NCI-H2029 treated with DMSO at 0.1 percent for 48 hours (cell line): ENCODE results near the gene WDR64.

Experiments used
- DNase-seq: peaks from one replicate; lab custom pipeline; 2025; lab: John Stamatoyannopoulos, UW

The WDR64 gene

GRCh38 chr1:241631674-241632073 is 20.4 kb upstream of the WDR64 start:
- no peak for DNase-seq

- DNase-seq = no peak
These were observed 19.1 kb upstream of the WDR64 start for GRCh38 chr1:241632987-241633386.

DNA sequence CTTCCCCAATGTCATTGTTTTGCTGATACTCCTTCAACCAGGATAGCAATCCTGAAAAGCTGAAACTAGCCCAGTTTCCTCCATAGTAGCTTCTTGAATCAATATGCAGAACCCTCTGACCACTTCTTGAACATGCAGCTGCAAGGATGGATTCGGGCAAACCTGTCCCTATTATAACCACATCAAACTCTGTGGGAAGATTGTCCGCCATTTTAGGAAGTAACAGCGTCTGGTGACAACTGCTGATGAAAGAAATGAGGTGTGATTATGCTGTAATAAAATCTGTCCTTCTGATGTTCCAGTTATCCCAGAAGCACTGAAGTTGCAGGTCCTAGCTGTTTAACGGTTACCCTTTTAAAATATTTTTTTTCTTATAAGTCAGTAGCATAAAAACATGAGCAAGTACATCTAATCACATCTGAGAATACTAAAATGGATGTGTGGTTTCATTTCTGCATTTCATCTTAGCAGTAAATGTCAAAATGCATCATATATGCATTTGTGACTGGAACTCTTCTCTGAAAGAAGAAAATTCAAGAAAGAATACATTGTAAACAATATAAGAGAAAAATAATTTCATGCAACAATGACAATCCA is 16.4 kb upstream of the WDR64 start:
- DNase-seq = no peak

- DNase-seq = no peak
These were observed 15.8 kb upstream of the WDR64 start for GRCh38 chr1:241636291-241636690.

GRCh38 chr1:241637046-241637590 is 15.0 kb upstream of the WDR64 start:
- DNase-seq = no peak

- no peak for DNase-seq
These were observed 14.5 kb upstream of the WDR64 start for GRCh38 chr1:241637604-241638003.

GRCh38 chr1:241638099-241638682 is 13.9 kb upstream of the WDR64 start:
- DNase-seq = no peak

GRCh38 chr1:241638909-241639622 is 13.0 kb upstream of the WDR64 start:
- DNase-seq = no peak

DNA sequence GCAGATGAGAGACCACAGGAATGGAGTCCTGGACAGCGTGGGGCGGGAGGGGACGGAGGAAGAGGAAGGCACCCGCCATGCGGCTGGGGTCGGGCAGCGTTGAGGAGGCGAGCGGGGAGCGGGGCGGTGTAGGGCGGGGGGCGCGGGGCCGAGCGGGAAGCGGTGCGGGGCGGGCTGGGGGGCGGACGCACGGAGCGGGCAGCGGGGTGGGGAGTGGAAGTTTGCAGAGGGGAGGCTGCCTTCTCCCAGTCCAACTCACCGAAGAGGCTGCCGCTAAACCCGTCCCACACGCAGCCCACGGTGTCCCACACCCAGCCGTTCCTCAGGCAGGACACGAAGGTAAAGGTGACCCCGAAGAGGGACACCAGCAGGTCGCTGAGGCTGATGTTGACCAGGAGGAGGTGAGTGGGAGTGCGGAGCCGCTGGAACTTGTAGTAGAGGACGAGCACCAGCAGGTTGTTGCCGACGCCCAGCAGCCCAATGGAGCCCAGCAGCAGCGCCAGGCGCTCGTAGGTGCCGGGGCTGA is 12.4 kb upstream of the WDR64 start:
- DNase-seq = no peak

DNA sequence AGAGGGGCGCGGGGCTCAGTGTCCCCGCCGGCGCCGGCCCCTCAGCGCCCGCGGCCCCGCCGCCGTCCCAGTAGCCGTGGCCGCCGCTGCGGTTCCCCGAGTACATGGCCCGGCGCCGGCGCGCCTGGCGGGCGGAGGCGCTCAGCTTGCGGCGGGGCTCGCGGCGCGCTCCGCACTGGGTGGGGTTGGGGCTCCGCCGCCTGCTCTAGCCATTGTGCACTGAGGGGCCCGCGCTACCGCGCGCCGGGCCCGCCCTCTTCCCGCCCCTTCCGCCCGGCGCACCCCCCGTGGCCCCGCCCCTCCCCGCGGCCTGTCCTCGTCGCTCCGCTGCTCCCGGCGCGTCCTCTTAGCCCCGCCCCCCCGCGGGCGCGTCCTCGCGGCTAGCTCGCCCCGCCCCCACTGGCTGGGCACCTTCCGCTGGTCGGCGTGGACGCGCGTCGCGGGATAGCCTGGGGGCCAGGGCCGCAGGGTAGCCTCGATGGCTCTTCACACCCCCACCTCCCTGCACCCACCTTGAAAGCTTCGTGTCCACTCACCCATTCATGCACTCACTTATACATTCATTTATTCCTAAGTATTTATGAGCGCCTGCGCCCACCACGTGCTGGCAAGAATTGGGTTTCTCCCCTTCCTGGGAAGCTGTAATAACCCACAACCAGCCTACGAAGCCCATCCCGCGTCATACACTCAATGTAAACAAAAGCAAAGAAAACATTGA is 11.8 kb upstream of the WDR64 start, which contains the start of the genes CHML and OPN3:
CHML (minus strand) TSS at position 221 of the 718 bp plus-strand sequence. CDS start 4,603 bp downstream, outside the sequence.
OPN3 (minus strand) TSS at position 221 of the 718 bp plus-strand sequence; CDS start at position 106, 115 bp downstream.
- DNase-seq = peak; percentile 20

GRCh38 chr1:241640867-241641622 is 11.0 kb upstream of the WDR64 start:
- no peak for DNase-seq

DNA sequence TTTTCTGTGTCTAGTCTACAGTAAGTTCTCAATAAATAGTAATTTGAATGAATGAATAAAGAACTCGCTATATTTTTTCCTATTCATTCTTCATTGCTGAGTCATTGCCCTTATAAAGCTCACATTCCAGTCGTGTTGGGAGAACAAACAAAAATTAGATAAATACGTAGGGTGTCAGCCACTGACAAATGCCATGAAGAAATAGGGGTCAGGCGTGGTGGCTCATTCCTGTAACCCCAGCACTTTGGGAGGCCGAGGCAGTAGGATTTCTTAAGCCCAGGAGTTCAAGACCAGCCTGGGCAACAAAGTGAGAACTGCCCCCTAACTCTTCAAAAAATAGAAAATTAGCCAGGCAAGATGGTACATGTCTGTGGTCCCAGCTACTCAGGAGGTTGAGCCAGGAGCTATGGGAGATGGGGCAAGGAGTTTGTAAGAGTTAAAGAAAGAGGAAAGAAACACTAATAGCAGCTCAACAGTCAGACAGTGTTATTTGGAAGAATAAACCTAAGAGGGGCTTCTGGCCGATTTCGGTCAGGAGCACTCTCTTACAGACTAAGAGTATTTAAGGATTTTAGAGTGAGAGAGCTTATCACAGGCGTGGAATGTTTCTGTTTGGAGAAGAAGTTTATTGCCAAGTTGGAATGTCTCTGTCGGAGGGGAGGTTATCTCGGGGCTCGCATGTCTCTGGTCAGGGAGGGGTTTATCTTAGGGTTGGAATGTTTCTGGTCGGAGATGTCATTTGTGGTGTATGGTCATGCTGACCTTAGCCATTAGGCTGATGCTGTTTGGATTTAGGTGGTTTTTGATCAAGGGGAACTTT is 10.1 kb upstream of the WDR64 start:
- DNase-seq = no peak

DNA sequence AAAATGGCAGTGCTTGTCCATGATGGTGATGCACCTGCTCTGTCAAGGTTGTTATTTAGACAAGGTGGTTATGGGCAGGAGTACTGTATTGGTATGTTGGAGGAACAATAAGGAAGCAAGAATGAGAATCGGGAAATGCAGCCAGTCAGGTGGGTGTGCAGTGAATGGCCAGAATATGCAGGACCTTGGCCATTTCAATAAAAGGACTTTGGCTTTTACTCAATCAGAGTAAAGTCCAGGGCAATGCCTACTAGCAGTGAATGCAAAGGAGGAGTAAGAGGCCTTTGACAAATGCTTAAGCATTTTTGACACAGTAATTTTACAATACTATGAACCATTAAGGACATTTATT is 9.5 kb upstream of the WDR64 start:
- DNase-seq = no peak

DNA sequence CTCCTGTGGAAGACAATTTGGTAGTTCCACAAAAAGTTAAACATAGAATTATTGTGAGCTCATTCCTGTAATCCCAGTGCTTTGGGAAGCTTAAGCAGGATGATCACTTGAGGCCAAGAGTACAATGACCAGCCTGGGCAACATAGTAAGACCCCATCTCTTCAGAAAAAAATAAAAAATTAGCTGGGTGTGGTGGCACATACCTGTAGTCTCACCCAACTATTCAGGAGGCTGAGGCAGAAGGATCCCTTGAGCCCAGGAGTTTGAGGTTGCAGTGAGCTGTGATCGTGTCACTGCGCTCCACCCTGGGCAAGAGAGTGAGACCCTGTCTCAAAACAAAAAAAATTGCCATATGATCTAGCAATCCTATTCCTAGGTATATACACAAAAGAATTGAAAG is 7.8 kb upstream of the WDR64 start:
- DNase-seq = no peak

- no peak for DNase-seq
These were observed 6.9 kb upstream of the WDR64 start for GRCh38 chr1:241645199-241645598.

- DNase-seq = no peak
These were observed 5.9 kb upstream of the WDR64 start for GRCh38 chr1:241646201-241646600.

DNA sequence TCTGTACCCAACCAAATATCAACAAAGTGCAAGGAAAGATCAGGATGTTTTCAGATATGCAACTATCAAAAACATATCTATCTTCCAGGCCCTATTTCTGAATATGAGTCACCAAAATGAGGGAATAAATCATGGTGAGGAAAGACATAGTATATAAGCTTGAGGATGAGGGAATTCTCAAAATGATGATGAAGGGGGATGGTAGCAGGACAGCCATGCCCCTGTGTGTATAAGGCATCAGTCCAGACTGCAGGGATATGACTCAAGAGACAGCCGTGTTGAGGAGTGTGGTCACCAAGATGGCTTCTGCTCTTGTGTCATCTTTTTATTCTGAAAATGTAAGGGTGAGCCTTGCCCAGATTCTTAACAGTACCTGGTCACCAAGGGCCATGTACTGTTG is 4.4 kb upstream of the WDR64 start:
- DNase-seq = no peak

DNA sequence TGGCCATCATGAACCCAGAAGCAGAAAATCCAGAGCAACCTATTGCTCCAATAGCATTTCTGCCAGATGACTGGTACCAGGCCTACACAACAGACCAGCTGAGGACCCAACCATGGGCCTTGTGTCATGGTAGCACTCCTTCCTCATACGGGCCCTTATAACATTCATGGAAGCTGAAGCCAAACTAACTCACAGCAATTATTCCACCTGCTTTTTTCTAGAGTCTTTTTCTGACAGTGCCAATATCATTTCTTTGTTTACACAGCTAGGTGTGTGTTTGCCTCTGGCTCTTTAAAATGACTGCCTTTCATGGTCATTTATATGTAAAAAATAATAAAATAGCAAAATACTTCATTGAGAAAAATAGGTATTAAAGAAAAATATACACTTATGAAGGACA is 3.9 kb upstream of the WDR64 start:
- DNase-seq = no peak

GRCh38 chr1:241654019-241654418 is 1.9 kb downstream of the WDR64 start:
- no peak for DNase-seq

GRCh38 chr1:241654641-241655040 is 2.6 kb downstream of the WDR64 start:
- DNase-seq = no peak
